ENCODE results near the gene ADAMTS17.

DNA sequence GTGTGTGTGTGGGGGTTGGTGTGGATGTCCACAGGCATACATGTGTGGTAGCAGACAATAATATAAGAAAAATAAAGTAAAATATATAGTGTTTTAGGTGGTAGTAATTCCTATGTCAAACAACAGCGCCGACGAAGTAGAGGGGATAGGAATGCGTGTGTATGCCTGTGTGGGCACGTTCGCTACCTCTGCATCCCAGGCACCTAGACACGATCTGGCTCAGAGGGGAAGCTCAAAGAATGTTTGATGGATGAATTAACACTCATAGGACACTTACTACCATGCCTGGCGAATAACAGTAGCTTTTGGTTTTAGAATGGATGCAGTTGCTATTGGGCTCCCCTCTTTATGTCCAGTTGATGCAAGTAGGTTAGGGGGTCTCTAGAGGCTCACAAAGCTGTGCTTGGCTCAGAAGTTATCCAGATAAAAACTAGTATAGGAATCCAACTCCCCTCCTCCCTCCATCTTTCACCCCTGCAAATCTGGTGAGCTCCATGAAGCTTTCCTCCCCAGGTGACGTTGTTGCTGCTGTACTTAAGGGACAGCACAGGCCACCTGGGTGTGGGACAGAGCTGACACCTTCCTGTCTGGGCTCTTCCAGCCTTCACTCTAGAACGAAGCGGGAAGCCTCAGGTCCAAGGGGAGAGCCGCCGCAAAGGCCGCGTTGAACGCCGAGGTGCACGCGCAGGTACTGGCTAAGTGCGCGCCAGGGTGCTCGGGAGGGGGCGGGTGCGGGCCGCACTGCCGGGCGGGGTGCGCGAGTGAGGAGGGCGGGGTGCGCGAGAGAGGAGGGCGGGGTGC lies 415.9 kb downstream of the ADAMTS17 start:
- no peak for TF ChIP-seq EZH2 (IDR thresholded peaks at IDR 0.05; ENCODE audit: low read depth)
- TF ChIP-seq, protein P1, sequence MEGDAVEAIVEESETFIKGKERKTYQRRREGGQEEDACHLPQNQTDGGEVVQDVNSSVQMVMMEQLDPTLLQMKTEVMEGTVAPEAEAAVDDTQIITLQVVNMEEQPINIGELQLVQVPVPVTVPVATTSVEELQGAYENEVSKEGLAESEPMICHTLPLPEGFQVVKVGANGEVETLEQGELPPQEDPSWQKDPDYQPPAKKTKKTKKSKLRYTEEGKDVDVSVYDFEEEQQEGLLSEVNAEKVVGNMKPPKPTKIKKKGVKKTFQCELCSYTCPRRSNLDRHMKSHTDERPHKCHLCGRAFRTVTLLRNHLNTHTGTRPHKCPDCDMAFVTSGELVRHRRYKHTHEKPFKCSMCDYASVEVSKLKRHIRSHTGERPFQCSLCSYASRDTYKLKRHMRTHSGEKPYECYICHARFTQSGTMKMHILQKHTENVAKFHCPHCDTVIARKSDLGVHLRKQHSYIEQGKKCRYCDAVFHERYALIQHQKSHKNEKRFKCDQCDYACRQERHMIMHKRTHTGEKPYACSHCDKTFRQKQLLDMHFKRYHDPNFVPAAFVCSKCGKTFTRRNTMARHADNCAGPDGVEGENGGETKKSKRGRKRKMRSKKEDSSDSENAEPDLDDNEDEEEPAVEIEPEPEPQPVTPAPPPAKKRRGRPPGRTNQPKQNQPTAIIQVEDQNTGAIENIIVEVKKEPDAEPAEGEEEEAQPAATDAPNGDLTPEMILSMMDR (conservative IDR thresholded peaks at IDR 0.05) = no peak
